HEK293T (cell line): ENCODE measurements around the gene BOLL.

Source experiments
- BHLHE40 ChIP-seq: fragments of 450-650 bp; IDR thresholded peaks from 2 replicates; pipeline ENCODE4 v1.6.1; 2016; ENCODE audit warnings: mild to moderate bottlenecking, moderate library complexity, borderline replicate concordance
- CTBP1 ChIP-seq: fragments of 450-650 bp; IDR thresholded peaks from 2 replicates; pipeline ENCODE4 v1.6.1; 2016; ENCODE audit warnings: borderline replicate concordance
- ELF4 ChIP-seq: fragments of 450-650 bp; IDR thresholded peaks from 2 replicates; pipeline ENCODE4 v1.6.1; 2017; ENCODE audit warnings: antibody characterized with exemption
- FOXA1 ChIP-seq: fragments of 450-650 bp; IDR thresholded peaks from 2 replicates; pipeline ENCODE4 v1.6.1; 2016; ENCODE audit warnings: mild to moderate bottlenecking
- FOXK2 ChIP-seq: fragments of 450-650 bp; IDR thresholded peaks from 2 replicates; pipeline ENCODE4 v1.6.1; 2016; ENCODE audit warnings: mild to moderate bottlenecking
- FOXM1 ChIP-seq: fragments of 450-650 bp; IDR thresholded peaks from 2 replicates; pipeline ENCODE4 v1.6.1; 2017; ENCODE audit warnings: mild to moderate bottlenecking, borderline replicate concordance
- HDGF ChIP-seq: fragments of 450-650 bp; IDR thresholded peaks from 2 replicates; pipeline ENCODE4 v1.6.1; 2017; ENCODE audit warnings: antibody characterized with exemption, borderline replicate concordance
- L3MBTL2 ChIP-seq: fragments of 450-650 bp; conservative IDR thresholded peaks from 2 replicates; pipeline ENCODE4 v1.6.1; 2016; ENCODE audit warnings: mild to moderate bottlenecking
- NFRKB ChIP-seq: fragments of 450-650 bp; IDR thresholded peaks from 2 replicates; pipeline ENCODE4 v1.6.1; 2016; ENCODE audit warnings: mild to moderate bottlenecking, moderate library complexity
- SP1 ChIP-seq: fragments of 450-650 bp; IDR thresholded peaks from 2 replicates; pipeline ENCODE4 v1.6.1; 2017
- SUZ12 ChIP-seq: fragments of 450-650 bp; IDR thresholded peaks from 2 replicates; pipeline ENCODE4 v1.6.1; 2016; ENCODE audit warnings: mild to moderate bottlenecking
- TARDBP ChIP-seq: fragments of 450-650 bp; IDR thresholded peaks from 2 replicates; pipeline ENCODE4 v1.6.1; 2016
- ZNF384 ChIP-seq: fragments of 450-650 bp; IDR thresholded peaks from 2 replicates; pipeline ENCODE4 v1.6.1; 2016
- TF ChIP-seq, protein P1 (sequence below): fragments of 450-650 bp; IDR thresholded peaks from 2 replicates; pipeline ENCODE4 v1.6.1; 2016

DNA sequence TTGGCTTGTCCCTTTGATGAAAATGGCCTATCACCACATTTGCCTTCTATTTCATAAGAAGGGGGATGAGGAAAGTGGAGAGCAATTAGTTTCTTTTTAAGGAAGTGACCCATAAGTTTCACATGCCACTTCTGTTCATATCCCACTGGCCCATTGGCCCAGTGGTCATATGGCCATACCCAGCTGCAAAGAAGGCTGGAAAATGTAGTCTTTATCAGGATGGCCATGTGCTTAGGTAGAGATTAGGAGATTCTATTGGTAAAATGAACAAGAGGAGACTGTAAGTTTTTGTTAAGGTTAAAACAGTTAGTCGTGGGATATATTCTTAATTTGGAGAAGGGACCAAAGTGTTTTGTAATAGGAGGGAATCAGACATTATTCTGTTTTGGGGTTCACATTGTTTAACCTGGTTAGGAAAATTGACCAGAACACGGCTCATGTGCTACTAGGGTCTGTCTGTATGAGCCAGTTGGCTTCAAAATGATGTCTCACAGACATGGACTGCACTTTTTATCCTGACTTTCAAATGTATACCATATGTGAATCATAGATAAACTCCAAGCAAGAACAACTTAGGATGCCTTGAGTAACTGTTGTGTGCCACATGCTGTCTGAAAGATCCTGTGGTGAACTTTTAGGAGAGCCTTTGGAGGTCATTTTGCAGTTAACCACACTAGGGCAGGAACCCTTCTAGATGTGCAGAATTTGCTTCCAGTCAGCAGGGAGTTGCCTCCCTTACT lies 36.6 kb upstream of the BOLL start:
- TF ChIP-seq FOXA1 (no peak), NFRKB (no peak), SUZ12 (no peak), ZNF384 (no peak), BHLHE40 (no peak), FOXM1 (no peak), FOXK2 (no peak), HDGF (no peak), SP1 (no peak), ELF4 (no peak), CTBP1 (no peak), L3MBTL2 (no peak), TARDBP (no peak)
- TF ChIP-seq, protein P1, sequence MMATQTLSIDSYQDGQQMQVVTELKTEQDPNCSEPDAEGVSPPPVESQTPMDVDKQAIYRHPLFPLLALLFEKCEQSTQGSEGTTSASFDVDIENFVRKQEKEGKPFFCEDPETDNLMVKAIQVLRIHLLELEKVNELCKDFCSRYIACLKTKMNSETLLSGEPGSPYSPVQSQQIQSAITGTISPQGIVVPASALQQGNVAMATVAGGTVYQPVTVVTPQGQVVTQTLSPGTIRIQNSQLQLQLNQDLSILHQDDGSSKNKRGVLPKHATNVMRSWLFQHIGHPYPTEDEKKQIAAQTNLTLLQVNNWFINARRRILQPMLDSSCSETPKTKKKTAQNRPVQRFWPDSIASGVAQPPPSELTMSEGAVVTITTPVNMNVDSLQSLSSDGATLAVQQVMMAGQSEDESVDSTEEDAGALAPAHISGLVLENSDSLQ = no peak
